NCI-H2171 treated with DMSO at 0.1 percent for 48 hours (cell line): ENCODE data around the gene PRKCZ.

Source experiments
- DNase-seq: peaks from one replicate; lab custom pipeline; 2025; lab: John Stamatoyannopoulos, UW

The PRKCZ gene

GRCh38 chr1:2024887-2025286, 25.3 kb upstream of the PRKCZ start:
- DNase-seq: no peak

- no peak for DNase-seq
Measured at GRCh38 chr1:2025491-2025981, 24.7 kb upstream of the PRKCZ start.

- DNase-seq: no peak
Measured at GRCh38 chr1:2027961-2028583, 22.1 kb upstream of the PRKCZ start.

- no peak for DNase-seq
Measured at GRCh38 chr1:2028870-2029560, 21.2 kb upstream of the PRKCZ start.

GRCh38 chr1:2029561-2029960, 20.6 kb upstream of the PRKCZ start:
- DNase-seq: no peak

- DNase-seq: no peak
Measured at GRCh38 chr1:2030076-2030871, 19.9 kb upstream of the PRKCZ start.

- DNase-seq: no peak
Measured at GRCh38 chr1:2031546-2032540, 18.4 kb upstream of the PRKCZ start.

GRCh38 chr1:2032737-2033136, 17.5 kb upstream of the PRKCZ start:
- DNase-seq: no peak

GRCh38 chr1:2033165-2033564, 17.0 kb upstream of the PRKCZ start:
- DNase-seq: no peak

- no peak for DNase-seq
Measured at GRCh38 chr1:2036287-2036686, 13.9 kb upstream of the PRKCZ start.

GRCh38 chr1:2037314-2037979, 12.8 kb upstream of the PRKCZ start:
- DNase-seq: no peak

- no peak for DNase-seq
Measured at GRCh38 chr1:2038229-2038628, 12.0 kb upstream of the PRKCZ start.

GRCh38 chr1:2039251-2039650, 11.0 kb upstream of the PRKCZ start:
- DNase-seq: no peak

- no peak for DNase-seq
Measured at GRCh38 chr1:2041305-2041704, 8.9 kb upstream of the PRKCZ start.

- DNase-seq: no peak
Measured at GRCh38 chr1:2041887-2042286, 8.3 kb upstream of the PRKCZ start.

- DNase-seq: no peak
Measured at GRCh38 chr1:2042830-2043773, 7.1 kb upstream of the PRKCZ start.

GRCh38 chr1:2043886-2044285, 6.3 kb upstream of the PRKCZ start:
- DNase-seq: peak; percentile 3

- DNase-seq: peak; percentile 44
Measured at GRCh38 chr1:2044510-2045319, 5.5 kb upstream of the PRKCZ start.
